Inflammatory macrophage treated with lipopolysaccharide for 1 hour (primary cell): ENCODE measurements around the gene LGR6.
"Not testable (repeated sequence)": the region's sequence is repeated elsewhere in the genome, so short reads cannot be mapped to it uniquely, and the experiment has no call there.

Experiments used
- DNase-seq, 2 donors: peaks; one replicate each; pipeline ENCODE4 v3.0.0-alpha.2; 2020 to 2022

Gene LGR6

DNA sequence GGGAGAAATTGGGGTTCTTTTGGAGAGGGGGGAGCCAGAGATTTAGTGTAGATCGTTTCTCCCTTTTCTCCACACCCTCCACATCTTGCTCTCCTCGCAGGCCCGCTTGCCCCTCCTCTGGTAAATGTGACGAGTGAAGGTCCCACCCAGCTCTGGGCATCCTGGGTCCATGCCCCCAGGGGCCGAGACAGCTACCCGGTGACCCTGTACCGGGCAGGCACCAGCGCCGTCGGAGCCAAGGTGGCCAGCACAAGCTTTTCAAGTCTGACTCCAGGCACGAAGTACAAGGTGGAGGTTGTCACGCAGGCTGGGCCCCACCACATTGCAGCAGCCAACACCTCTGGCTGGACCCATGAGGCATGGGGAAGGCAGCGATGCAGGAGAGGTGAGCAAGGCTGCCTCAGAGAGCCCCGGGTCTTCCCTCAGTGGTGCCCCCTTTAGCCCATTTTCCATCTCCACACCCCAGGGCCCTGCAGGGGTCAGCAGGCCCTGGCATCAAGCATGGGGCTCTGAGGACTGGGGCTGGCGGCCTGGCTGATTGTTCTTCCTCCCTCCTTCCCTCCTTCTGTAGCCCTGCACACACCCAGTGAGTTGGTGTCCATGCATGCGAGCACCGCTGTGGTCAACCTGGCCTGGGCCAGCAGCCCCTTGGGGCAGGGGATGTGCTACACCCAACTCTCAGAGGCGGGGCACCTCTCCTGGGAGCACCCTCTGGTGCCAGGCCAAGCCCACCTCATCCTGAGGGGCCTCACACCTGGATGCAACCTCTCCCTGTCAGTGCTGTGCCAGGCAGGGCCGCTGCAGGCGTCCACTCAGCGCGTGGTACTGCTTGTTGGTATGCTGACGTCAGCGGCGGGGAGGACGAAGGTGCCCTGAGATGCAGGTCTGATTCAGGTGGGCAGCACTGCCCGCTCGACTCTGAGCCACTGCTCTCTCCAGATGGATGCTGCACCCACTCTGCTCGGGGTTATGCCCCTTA is 16.4 kb upstream of the LGR6 start:
- DNase-seq: no peak

DNA sequence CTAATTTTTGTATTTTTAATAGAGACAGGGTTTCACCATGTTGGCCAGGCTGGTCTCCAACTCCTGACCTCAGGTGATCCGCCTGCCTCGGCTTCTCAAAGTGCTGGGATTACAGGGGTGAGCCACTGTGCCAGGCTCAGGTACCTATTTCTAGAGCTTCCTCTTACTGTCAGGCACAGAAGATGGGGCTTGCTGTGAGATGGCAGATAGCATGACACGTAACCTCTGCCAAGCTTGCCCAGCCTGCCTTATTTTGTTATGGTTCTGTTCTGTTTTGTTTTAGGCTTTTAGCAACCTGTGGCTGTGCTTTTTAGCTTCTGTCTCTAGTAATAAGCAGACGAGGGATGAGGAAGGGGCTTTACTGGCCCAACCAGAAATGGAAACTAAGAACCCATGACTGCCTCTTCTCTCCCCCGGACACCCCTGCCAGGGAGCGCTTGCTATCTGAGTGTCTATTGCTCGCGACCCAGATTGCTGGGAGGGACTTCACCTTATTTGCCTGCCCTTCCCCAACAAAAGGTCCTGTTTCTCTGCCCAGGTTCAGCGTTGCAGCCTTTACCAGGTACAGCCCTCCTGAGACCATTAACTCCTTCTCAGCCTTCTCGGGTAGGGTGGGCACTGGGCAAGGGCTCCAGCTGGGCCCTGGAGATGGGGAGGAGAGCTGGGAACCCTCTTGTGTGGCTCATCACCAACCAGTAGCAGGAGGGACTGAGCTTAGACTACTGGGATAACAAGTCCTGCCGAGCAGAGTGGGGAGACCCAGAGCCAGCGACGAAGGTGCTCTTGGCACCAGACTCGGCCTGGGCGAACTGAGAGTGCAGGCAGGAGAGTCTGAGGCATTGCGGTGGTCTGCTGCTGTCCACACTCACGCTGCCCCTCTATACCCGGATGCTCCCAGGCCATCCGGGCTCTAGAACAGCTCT is 13.5 kb upstream of the LGR6 start:
- DNase-seq: no peak

DNA sequence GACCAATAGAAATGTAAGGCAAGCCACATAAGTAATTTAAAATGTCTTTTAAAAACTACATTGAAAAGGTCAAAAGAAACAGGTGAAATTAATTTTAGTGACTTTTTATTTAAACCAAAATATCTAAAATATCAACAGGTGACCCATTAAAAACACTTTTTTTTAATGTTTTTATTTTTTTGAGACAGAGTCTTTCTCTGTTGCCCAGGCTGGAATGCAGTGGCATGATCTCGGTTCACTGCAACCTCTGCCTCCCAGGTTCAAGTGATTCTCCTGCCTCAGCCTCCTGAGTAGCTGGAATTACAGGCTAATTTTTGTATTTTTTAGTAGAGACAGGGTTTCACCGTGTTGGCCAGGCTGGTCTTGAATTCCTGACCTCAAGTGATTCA is 12.9 kb upstream of the LGR6 start:
- not testable (repeated sequence) for DNase-seq

DNA sequence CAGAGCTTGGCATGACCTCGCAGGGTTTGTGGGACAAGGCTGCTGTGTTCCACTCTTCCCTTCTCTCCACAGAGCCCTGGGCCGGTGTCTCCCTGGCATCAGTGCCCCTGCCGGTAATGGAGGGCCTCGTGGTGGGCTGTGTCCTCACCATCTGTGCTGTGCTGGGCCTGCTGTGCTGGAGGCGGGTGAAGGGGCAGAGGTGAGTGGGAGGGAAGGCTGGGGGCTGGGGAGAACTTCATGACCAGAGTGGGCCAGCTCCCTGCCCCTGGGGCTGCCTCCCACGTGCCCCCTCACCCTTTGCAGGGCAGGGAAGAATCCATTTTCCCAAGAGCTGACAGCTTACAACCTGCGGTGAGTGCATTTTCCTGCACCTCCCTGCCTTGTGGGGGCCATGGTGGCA is 12.0 kb upstream of the LGR6 start:
- DNase-seq: no peak

DNA sequence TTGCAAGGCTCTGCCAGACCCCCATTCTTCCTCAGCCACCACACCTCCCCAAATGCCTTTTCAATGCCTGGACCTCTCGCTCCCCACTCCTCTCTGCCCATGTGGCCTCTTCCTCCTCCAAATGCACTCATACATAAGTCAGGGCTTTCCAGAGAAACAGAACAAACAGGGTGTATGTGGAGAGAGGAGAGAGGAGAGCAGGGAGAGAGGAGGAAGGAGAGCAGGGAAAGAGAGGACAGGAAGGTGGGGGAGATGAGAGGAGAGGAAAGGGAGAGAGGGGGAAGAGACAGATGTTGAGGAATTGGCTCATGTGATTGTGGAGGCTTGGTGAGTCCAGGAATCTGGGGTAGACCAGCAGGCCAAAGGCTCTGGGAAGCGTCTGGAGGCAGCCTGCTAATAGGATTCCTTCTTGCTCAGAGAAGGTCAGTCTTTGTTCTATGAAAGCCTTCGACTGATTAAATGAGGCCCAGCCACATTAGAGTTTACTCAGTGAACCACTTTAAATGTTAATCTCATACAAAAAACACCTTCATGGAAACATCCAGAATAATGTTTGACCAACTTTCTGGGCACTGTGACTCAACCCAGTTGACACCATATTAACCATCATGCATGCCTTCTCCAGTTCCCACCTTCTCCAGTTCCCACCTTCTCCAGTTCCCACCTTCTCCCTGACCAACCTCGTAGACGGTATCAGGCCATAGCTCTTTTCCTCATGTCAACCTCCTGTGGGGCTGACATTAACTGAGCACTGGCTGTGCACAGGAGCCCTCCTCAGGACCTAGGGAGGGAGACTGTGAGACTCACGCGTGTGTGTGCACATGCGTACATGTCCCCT is 11.3 kb upstream of the LGR6 start:
- no peak for DNase-seq

DNA sequence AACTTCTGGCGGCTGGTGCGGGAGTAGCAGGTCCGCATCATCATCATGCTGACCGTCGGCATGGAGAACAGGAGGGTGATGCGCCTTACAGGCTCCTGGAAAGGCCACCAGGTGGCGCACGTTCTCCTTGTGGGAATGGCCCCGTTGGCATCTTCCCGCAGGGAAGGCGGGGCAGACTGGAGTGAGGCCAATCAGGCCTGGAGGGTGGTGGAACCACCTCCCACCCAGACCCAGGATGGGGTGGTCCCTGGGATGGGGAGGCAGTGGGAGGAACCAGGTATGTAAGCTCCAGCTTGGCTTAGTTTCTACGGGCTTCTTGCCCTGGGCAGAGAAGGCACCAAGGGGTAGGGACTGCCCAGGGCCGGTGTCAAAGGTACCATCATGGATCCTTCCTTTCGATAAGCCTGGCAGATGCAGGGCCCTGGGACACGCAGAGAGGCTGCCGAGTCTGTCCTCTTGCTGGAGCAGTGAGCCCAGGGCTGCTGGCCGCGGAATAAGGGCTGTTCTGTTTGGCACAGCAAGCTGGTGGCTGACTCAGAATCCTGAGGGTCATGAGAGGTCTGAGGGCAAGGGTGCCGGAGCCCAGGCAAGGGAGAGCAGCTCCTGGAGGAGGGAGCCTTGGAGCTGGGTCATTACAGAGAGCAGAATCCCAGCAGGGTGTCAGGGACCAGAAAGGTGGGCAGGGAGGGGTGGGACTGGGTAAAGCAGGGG is 8.7 kb upstream of the LGR6 start:
- DNase-seq: peak; percentile 68 to 92

DNA sequence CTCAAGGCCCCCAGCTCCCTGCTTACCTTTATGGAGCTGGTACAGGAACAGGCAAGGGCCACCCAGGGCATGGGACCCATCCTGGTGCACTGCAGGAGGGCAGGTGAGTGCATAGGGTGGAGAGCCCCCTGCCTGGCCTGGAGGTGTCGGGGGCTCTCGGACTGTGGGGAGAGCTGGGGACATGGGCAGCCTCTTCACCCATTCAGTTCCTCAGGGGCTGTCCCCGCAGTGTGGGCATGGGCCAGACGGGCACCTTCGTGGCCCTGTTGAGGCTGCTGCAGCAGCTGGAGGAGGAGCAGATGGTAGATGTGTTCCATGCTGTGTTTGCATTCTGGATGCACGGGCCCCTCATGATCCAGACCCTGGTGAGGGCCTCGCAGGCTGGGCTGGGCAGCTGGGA is 7.3 kb upstream of the LGR6 start:
- DNase-seq: no peak

DNA sequence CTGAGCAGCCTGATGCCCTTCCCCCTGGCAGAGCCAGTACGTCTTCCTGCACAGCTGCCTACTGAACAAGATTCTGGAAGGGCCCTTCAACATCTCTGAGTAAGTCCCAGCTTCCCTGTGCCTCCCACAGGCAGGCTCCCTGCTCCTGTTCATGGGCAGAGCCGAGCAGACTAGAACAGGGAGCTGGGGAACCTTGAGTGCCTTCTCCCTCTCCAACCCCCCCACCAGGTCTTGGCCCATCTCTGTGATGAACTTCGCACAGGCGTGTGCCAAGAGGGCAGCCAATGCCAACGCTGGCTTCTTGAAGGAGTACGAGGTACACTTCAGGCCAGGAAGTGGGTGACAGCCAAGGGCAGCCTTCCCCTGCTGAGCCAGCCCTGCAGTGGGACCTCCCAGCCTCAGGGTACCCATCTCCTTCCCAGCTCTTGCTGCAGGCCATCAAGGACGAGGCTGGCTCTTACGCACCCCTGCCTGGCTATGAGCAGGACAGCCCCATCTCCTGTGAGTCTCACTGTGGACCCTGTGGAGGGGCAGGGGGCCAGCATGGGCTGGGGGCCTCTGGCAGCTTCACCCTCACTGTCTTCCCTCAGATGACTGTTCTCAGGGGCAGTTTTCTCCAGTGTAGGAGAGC is 6.4 kb upstream of the LGR6 start:
- DNase-seq: no peak

DNA sequence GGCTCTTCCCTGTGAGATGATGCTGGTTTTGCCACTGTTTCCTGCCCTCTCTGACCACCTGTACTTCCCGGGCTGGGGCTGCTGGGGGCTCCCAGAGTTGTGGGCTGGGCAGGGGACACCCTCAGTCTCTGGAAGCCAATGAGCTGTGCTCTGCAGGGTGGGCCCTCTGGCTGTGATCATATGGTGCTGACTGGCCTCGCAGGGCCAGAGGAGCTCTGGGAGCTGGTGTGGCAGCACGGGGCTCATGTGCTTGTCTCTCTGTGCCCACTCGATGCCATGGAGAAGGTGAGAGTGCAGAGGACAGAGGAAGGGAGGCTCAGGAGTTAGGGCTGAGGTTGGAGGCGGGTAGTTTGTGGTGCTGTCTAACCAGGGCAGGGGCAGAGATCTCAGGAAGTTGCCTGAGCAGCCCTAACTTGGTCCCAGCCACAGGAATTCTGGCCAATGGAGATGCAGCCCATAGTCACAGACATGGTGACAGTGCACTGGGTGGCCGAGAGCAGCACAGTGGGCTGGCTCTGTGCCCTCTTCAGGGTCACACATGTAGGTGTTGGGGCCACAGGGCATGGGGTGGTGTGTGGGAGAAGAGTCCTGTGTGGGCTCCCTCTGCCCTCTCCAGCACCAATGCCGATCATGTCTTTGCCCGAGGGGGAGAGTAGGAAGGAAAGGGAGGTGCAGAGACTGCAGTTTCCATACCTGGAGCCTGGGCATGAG is 5.7 kb upstream of the LGR6 start:
- no peak for DNase-seq

DNA sequence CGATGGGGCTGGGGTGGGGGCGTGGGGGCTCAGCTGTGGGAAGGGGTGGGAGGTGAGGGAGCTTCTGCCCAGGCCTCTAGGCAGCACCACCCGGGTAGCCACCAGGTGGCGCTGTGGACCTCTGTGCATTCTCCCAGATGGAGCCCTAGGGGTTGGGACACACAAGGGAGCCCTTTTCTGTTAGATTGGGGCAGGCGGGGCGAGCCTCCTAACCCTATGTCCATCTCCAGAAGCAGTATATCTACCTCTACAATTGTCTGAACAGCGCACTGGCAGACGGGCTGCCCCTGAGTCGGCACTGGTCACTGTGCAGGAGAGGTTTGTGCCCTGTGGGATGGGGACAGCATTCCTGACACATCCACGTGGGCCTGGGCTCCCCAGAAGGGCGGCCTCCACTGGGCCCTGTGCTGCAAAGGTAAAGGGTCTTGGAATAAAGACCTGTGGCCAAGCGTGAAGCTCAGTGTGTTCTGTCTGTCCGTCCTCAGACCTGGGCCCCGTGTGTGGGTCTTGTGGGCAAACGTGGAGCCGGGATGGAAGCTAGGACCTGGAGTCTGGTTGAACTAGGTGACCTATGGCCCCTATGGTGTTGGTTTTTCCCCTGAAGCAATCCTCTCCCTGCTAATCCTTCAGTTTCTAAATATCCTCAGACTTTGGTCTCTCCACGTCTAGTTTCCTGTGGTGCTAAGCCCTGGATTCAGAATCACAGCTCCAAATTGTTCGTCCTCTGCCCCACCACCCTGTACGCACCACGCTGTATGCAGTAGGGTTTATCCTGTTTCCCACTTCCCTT is 4.4 kb upstream of the LGR6 start:
- peak; percentile 38 to 89 for DNase-seq

DNA sequence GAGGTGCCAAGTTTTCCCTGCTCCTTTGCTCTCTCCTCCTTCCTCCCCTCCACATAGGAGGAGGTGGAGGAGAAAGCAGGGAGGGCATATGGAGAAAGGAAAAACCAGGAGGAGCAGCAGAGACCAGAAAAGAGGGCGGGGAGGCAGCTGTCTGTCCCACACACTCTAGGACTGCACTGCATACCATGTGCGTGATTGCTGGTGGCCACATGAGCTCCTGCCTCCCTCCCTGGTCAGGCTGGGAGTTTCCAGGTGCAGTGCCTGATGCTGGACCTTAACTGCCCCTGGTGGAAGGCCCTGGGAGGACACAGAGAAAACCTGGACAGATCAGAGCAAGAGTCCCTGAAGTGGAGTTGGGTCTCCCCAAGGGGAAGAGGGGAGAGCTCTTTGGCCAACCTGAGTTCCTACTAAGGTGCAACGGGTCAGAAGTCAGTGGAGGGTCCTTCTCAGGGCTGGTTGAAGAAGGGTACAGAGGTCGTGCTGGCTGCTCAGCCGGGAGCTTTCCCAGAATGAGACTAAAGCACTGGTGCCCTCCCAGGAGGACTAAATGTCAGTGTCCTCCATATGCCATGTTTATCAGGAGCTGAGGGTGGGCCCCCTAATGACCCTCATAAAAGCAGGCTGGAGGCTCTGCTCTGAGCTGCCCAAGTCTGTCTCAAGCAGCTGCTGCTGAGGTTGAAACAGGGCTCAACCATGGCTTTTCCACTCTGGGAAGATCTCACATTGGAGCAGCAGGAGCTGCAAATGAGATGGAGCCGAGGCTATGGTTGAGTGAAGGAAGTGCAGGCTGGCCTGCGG is 3.5 kb upstream of the LGR6 start:
- DNase-seq: peak in 1 of 2 donors; percentile 26

DNA sequence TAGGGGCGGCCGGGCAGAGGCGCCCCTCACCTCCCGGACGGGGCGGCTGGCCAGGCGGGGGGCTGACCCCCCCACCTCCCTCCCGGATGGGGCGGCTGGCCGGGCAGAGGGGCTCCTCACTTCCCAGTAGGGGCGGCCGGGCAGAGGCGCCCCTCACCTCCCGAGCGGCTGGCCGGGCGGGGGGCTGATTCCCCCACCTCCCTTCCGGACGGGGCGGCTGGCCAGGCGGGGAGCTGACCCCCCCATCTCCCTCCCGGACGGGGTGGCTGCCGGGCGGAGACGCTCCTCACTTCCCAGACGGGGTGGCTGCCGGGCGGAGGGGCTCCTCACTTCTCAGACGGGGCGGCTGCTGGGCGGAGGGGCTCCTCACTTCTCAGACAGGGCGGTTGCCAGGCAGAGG is 2.2 kb upstream of the LGR6 start:
- DNase-seq: not testable (repeated sequence)

DNA sequence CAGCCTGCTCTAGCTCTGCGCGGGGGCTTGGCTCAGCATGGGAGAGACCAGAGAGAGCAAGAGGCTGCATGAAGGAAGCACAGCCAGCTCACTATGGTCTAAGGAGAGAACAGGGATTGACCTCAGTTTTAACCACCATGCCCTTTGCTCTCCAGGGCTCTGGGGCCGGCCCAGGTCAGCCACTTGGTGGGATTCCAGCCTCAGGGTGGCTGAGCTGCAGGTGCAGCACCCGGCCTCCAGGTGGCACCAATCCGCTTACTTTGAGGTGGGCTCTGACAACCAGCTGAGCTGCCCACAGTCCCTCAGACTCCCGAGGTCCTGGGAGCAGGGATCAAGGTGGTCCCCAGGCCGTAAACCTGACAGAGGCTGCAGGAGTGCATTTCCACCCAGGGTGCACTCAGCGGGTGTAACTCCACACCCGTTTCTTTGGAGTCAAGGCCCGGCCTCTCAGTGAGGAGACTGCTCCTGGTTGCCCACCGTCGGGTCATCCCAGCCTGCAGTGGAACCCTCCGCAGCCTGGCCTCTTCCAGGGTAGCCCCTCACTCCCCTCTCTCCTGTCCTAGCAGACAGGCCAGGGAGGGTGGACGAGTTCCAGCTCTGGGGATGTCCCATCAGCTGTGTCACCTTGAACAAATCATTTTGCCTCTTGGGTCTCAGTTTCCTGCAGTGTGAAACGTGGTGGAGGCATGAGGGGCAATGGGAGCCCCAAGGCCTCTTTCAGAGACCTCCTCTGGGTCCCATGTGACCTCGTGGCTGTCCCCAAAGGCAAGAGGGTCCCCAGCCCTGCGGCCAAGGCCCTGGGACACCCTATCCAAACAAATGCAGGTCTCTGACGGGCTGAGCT is 607 bp upstream of the LGR6 start:
- DNase-seq: peak in 1 of 2 donors; percentile 68

DNA sequence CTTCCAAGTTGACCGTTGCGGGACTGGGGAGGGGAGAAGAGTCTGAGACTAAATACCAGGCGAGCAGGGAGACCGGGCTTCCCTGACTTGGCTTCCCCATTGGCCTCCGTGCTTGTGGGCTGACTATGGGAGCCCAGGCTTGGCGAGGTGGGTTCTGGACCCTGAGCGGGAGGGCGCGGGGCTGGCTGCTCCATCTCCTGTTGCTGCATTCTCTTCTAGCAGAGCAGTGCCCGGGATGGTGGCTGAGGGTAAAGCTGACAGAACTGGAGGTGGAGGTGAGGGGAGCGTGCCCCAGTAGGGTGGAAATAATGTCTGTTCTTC is 689 bp downstream of the LGR6 start:
- DNase-seq: no peak

DNA sequence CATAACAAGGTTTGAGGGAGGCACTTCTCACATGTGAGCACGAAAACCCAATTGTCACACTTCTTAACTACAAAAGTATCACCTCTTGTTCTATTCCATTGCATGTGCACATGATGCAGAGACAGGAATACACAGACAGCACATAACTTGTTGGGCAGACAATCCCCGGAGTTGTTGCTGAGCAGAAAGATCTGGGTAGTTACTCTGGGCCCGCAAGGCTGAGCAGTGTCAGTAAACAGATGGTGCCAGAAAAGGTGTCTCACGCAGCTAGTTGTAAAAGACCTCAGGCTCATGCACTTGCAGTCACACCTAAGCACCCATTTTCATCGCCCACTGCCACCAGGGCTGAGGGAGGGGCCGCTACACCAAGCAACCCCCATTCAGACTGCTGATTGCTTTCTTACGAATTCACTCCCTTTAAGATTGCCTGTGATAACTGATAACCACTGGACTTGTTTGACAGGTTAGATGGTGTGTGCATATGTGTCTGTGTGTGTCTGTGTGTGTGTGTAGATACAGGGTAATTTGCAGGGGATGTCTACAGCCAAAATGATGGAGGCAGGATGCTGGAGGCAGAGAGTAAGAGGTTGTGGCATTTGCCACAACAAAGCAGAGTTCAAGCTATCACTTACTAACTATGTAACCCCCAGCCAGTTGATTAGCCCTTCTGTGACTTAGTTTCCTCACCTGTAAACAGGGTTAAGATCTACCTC is 4.2 kb downstream of the LGR6 start:
- DNase-seq: no peak

DNA sequence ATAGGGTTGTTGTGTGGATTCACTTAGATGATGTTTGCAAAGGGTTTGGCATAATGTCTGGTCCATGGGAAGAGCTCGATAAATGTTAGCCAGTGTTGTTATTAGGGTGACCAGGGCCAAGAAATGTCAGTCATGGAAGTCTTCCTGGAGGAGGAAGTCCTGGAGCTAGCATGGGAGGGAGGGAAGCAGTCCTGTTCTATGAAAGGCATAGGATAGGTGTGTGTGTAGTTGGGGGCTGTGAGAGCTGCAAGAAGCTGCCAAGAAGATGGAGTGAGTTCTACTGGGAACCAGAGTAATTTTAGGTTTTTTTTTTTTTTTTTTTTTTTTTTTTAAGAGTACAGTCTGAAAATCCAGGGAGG is 4.7 kb downstream of the LGR6 start:
- DNase-seq: no peak

DNA sequence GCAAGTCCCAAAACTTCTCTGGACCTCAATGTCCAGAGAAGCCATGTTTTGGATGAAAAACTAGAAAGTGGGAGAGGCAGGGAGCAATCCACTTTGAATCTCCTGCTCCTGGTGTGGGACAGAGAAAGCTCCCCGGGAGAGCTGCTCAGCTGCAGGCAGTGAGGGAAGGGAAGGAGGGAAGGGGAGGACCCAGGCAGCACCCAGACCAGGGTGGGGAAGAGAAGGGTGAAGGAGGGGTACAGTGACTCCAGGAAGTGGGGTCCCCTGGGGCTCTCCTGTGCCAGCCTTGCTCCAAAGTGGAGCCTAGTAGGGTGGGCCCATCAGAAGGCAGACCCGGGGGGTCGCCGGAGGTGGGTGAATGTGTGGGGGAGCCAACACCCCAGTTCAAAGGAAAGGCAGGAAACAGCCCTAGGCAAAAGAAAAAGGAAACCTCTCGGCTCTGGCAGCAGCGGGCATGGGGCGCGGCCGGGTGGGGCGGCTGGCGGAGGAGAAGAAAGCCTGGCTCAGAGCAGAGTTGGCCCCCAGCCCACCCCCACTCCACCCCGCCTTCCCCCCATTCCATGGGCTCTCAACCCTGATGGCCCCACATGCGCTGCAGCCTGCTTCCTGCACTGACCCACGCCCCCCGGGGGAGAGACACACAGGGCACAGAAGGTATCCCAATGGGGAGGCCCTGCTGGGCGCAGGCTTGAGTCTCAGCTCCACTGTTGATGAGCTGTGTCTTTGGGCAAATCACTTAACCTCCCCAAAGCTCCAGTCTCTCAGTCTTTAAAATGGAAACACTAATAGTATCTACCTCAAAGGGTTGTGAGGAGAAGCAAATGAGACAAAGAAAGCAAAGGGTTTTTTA is 5.7 kb downstream of the LGR6 start:
- DNase-seq: no peak
